ENCODE measurements around the gene VPS45. TPM values are rescaled to one million over a fixed set of nuclear protein-coding genes. Genes with fewer than 3 reads are reported as not detected.

VPS45 gene
- total RNA-seq, 1 experiment from 2014 or later, result 30.3 TPM

DNA sequence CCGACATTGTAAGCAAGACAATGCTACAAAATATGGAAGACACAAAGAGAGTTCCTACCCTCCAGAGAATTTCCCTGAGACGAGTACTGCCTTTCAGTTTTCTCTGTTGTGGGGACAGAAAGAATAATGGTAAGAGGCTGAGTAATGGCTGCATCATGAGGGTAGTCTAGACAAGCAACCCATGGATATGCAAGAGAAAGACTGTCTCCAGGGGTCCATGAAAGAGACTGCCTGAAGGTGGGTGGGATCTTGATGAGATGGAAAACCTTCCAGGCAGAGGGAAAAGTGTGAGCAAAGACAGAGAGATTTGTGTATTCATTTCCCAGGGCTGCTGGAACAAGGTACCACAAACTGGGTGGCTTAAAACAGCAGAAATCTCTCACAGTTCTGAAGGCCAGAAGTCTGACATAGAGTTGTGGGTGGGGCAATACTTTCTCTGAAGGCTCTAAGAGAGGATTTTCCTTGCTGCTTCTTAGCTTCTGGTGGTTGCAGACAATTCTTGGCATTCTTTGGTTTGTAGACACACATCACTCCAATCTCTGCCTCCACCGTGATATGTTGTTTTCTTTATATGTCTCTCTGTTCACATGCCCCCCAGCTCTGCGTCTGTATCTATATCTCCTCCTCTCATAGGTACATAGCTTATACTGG, 126.9 kb downstream of the VPS45 start:
- peaks cover 7% of the 10 kb centered on the region; the same call in 1 of the 2 replicates for H3F3A ChIP-seq (ENCODE audit: insufficient read depth, low read depth)
- H3K79me2 ChIP-seq (ENCODE audit: low read depth), result no peaks in the 10 kb centered on the region
- H3K4me3 ChIP-seq, result no peak overlapping the region
- BruUV-seq (replicated peaks), result no TSS peak
- H3K27me3 ChIP-seq (ENCODE audit: insufficient read depth, low read depth), result no peaks in the 10 kb centered on the region
- H2AFZ ChIP-seq, result no peak overlapping the region
- no peaks in the 10 kb centered on the region for H3K36me3 ChIP-seq (ENCODE audit: low read depth)
- H3K9me3 ChIP-seq (ENCODE audit: insufficient read depth, low read depth), result no peaks in the 10 kb centered on the region
- CTCF ChIA-PET, result no interaction called here
- intact Hi-C loops (cut with micrococcal nuclease; ENCODE audit: unreplicated experiment), result no loop called here
- TF ChIP-seq EZH2 (IDR thresholded peaks at IDR 0.05; ENCODE audit: low read depth), result no peak
- TF ChIP-seq, protein P1, sequence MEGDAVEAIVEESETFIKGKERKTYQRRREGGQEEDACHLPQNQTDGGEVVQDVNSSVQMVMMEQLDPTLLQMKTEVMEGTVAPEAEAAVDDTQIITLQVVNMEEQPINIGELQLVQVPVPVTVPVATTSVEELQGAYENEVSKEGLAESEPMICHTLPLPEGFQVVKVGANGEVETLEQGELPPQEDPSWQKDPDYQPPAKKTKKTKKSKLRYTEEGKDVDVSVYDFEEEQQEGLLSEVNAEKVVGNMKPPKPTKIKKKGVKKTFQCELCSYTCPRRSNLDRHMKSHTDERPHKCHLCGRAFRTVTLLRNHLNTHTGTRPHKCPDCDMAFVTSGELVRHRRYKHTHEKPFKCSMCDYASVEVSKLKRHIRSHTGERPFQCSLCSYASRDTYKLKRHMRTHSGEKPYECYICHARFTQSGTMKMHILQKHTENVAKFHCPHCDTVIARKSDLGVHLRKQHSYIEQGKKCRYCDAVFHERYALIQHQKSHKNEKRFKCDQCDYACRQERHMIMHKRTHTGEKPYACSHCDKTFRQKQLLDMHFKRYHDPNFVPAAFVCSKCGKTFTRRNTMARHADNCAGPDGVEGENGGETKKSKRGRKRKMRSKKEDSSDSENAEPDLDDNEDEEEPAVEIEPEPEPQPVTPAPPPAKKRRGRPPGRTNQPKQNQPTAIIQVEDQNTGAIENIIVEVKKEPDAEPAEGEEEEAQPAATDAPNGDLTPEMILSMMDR (conservative IDR thresholded peaks at IDR 0.05), result no peak
- H4K20me1 ChIP-seq (ENCODE audit: insufficient read depth), result no peaks in the 10 kb centered on the region
- H3K4me2 ChIP-seq, result no peak overlapping the region
- H3K4me1 ChIP-seq (replicated peaks; ENCODE audit: insufficient read depth), result peaks cover 10% of the 10 kb centered on the region; the same call in 1 of the 2 replicates
- DNase-seq, result no peak
- POLR2A ChIA-PET (ENCODE audit: unreplicated experiment), result interaction anchor here (0.6 kb wide), 1 partner anchor 322 kb away, joined by 3 read pairs; no protein-coding TSS in a partner anchor
- no peaks in the 10 kb centered on the region for H3K9me2 ChIP-seq (ENCODE audit: insufficient read depth)
- no peak overlapping the region for H3K27ac ChIP-seq

Other genes with a start within 250 kb of the VPS45 start
- 16.2 and 23.7 TPM in 2 replicates for gene BOLA1, start 168.2 kb upstream of the VPS45 start, total RNA-seq (2021)
- 0.20 and 0.33 TPM in 2 replicates for gene SV2A, start 149.9 kb upstream of the VPS45 start, total RNA-seq (2021)
- 50.8 and 73.1 TPM in 2 replicates for gene SF3B4, start 140.0 kb upstream of the VPS45 start, total RNA-seq (2021)
- gene MTMR11, start 130.9 kb upstream of the VPS45 start, total RNA-seq (2021), result 16.0 and 18.2 TPM in 2 replicates
- gene OTUD7B, start 57.0 kb upstream of the VPS45 start, total RNA-seq (2021), result 30.2 and 30.7 TPM in 2 replicates
- gene PLEKHO1, start 82.1 kb downstream of the VPS45 start, total RNA-seq (2021), result 1.3 and 2.2 TPM in 2 replicates
- gene ANP32E, start 168.3 kb downstream of the VPS45 start, total RNA-seq (2021), result 63.3 and 63.5 TPM in 2 replicates
- 0.95 and 1.7 TPM in 2 replicates for gene CA14, start 190.0 kb downstream of the VPS45 start, total RNA-seq (2021)
- gene APH1A, start 201.2 kb downstream of the VPS45 start, total RNA-seq (2021), result 152 and 173 TPM in 2 replicates
- gene C1orf54, start 205.0 kb downstream of the VPS45 start, total RNA-seq (2021), result 1.4 and 1.8 TPM in 2 replicates
- gene CIART, start 214.8 kb downstream of the VPS45 start, total RNA-seq (2021), result 11.0 and 16.6 TPM in 2 replicates
- 56.2 and 62.6 TPM in 2 replicates for gene MRPS21, start 226.1 kb downstream of the VPS45 start, total RNA-seq (2021)

All from PC-9 (cell line).